Stimulated activated CD4-positive, alpha-beta T cell treated with anti-CD3 and anti-CD28 coated beads, Interleukin-1b, Interleukin-23, amount 100 ng/mL, for 1 hour (primary cell): ENCODE measurements around the gene PGM2.

Source experiments
- DNase-seq, 2 donors: peaks; one replicate each; pipeline ENCODE4 v3.0.0-alpha.2; 2020; ENCODE audit warnings: low read depth in 2 of 2

The PGM2 gene

DNA sequence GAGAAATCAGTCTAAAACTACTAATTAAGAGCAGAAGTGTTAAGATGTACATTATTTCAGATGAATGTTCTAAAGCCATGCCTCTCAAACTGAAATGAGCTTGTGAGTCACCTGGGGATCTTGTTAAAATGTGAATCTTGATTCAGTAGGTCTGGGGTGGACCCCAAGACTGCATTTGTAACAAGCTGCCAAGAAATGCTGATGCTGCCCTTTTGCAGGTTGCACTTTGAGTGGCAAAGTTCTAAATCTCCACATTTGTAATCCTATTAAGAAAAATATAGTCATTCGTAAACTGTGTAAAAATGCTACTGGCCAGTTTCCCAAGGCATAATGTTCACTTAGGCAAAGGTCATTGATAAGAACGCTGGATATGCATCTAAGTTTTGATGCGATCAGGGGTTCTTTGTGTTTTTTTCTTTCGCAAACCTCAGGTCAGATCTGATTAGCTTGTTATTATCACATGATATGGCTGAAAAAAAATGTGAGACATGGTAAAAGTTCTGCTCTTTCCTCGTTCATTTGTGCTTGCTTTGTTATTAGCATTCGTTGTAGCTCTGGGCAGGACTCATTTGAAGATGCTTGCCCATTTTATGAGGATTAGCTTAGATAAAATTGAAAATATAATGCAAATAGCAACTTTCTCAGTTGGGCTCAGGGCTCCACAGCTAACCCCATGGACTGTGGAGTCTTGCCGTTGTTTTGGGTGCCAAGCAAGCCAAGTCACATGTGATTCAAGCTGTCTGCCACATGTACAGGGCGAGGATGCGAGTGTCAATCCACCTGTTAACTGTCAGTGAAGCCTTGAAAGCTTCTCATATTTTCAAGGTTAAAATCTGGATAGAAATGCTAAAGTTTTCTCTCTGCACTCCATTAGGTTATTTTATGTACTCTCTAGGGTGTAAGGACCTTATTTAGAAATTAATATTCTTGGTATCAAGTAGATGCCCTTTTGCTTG, 76.5 kb downstream of the PGM2 start:
- DNase-seq, result no peak

DNA sequence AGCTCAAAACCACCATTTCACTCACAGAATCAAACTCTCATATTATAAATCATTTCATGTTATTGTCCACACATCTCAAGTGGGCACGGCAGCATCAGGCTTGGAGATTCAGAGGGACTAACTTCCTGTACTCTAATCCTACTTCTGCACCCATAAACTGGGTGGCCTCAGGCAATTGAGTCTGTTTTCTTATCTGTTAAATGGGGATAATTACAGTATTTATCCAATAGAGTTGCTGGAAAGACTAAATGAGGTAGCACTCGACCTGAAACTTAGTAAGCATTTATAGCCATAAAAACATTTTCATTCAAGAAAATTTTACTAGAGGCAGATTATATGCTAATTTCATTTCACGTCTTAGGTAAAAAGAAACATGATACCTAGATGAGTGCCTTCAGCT, 77.4 kb downstream of the PGM2 start:
- DNase-seq, result no peak

DNA sequence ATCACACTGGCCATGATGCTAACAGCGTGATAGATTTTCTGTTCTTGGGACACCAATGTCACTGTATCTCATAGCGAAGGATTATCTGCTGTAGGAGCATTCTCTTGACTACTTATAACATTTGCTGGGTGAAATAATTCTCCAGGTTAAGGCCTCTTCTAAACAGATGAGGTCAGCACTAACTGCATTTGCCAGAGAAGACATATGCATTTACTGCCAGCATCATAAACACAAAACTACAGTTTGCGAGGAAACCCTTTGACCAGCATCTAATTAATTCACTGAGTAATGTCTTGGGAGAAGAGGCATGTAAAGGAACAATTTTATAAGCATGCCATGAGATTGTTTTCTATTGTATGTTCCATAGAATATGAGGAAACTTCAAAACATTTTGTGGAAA, 78.3 kb downstream of the PGM2 start:
- DNase-seq, result no peak

- DNase-seq, result no peak
Observed at GRCh38 chr4:37905533-37906169, 79.2 kb downstream of the PGM2 start.

- DNase-seq, result no peak
Observed at GRCh38 chr4:37908488-37909331, 82.2 kb downstream of the PGM2 start.

GRCh38 chr4:37909332-37910090, 83.0 kb downstream of the PGM2 start:
- no peak for DNase-seq

- DNase-seq, result no peak
Observed at GRCh38 chr4:37910091-37910486, 83.6 kb downstream of the PGM2 start.
